Inferior parietal cortex (tissue), 1 donor: ENCODE results near the gene CPNE6.

Experiments used
- DNase-seq: peaks from one replicate; pipeline ENCODE4 v3.0.0-alpha.2; 2016; ENCODE audit errors: extremely low spot score

Gene CPNE6

GRCh38 chr14:24069411-24069735 is 2.0 kb upstream of the CPNE6 start:
- DNase-seq = no peak

- peak; percentile 42 for DNase-seq
These were observed 848 bp upstream of the CPNE6 start for GRCh38 chr14:24070285-24071143.

GRCh38 chr14:24071836-24072430 is 571 bp downstream of the CPNE6 start:
- peak; percentile 29 for DNase-seq

- DNase-seq = no peak
These were observed 1.1 kb downstream of the CPNE6 start for GRCh38 chr14:24072436-24072835.

GRCh38 chr14:24072881-24073877 is 1.8 kb downstream of the CPNE6 start:
- DNase-seq = no peak

- no peak for DNase-seq
These were observed 3.5 kb downstream of the CPNE6 start for GRCh38 chr14:24074625-24075484.

- DNase-seq = no peak
These were observed 4.3 kb downstream of the CPNE6 start for GRCh38 chr14:24075485-24076301.

- no peak for DNase-seq
These were observed 4.9 kb downstream of the CPNE6 start for GRCh38 chr14:24076302-24076601.

GRCh38 chr14:24077086-24077485 is 5.7 kb downstream of the CPNE6 start:
- no peak for DNase-seq

- DNase-seq = no peak
These were observed 6.8 kb downstream of the CPNE6 start for GRCh38 chr14:24078146-24078545.

- no peak for DNase-seq
These were observed 8.3 kb downstream of the CPNE6 start for GRCh38 chr14:24079491-24080141.

GRCh38 chr14:24080142-24080530 is 8.8 kb downstream of the CPNE6 start:
- no peak for DNase-seq

GRCh38 chr14:24080888-24081738 is 9.8 kb downstream of the CPNE6 start:
- DNase-seq = peak; percentile 73

GRCh38 chr14:24081739-24082211 is 10.4 kb downstream of the CPNE6 start:
- DNase-seq = no peak

GRCh38 chr14:24082411-24083080 is 11.2 kb downstream of the CPNE6 start:
- no peak for DNase-seq

- DNase-seq = no peak
These were observed 12.1 kb downstream of the CPNE6 start for GRCh38 chr14:24083462-24083861.

- DNase-seq = no peak
These were observed 13.1 kb downstream of the CPNE6 start for GRCh38 chr14:24084440-24084839.

- no peak for DNase-seq
These were observed 13.9 kb downstream of the CPNE6 start for GRCh38 chr14:24085215-24085614.
